ENCODE data around the gene PDCD1LG2.

DNA sequence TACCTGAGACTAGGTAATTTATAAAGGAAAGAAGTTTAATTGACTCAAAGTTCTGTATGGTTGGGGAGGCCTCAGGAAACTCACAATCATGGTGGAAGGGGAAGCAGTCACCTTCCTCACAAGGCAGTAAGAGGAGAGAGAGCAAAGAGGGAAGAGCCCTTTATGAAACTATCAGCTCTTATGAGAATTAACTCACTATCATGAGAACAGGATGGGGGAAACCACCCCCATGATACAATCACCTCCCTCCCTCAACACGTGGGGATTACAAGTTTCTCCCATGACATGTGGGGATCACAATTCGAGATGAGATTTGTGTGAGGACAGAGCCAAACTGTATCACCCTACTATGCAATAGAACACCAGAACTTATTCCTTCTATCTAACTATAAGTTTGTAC is 32.1 kb upstream of the PDCD1LG2 start:
- TF ChIP-seq, protein P1, sequence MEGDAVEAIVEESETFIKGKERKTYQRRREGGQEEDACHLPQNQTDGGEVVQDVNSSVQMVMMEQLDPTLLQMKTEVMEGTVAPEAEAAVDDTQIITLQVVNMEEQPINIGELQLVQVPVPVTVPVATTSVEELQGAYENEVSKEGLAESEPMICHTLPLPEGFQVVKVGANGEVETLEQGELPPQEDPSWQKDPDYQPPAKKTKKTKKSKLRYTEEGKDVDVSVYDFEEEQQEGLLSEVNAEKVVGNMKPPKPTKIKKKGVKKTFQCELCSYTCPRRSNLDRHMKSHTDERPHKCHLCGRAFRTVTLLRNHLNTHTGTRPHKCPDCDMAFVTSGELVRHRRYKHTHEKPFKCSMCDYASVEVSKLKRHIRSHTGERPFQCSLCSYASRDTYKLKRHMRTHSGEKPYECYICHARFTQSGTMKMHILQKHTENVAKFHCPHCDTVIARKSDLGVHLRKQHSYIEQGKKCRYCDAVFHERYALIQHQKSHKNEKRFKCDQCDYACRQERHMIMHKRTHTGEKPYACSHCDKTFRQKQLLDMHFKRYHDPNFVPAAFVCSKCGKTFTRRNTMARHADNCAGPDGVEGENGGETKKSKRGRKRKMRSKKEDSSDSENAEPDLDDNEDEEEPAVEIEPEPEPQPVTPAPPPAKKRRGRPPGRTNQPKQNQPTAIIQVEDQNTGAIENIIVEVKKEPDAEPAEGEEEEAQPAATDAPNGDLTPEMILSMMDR (IDR thresholded peaks at IDR 0.05): no peak
- no peak for TF ChIP-seq POLR2A (IDR thresholded peaks at IDR 0.05)
